HepG2 (cell line): Measurements from ENCODE around the gene DDX49.

Source experiments
- CBFB ChIP-seq: sonication (generic); formaldehyde crosslinking; IDR thresholded peaks from 2 replicates; pipeline ENCODE4 v1.4.0; 2020; ENCODE audit warnings: missing genetic modification reagents
- CREM ChIP-seq, 2 experiments: sonication (generic) in 1 of 2; formaldehyde crosslinking in 1 of 2; IDR thresholded peaks; 2 replicates each; pipeline versions ENCODE4 v1.4.0 to v1.6.1; 2016 to 2020; ENCODE audit warnings: antibody characterized with exemption in 1 of 2, mild to moderate bottlenecking in 1 of 2, missing genetic modification reagents in 1 of 2
- EP300 ChIP-seq, 3 experiments: sonication (generic) in 1 of 3; formaldehyde crosslinking in 1 of 3; IDR thresholded peaks; 2 replicates each; pipeline versions ENCODE4 v1.5.1 to v1.6.1; 2011 to 2020; ENCODE audit warnings: low read depth in 2 of 3, low read length in 2 of 3, borderline replicate concordance in 1 of 3, improper control_type of control experiment in 1 of 3, mild to moderate bottlenecking in 1 of 3, missing genetic modification reagents in 1 of 3, moderate library complexity in 1 of 3
- FOXM1 ChIP-seq: sonication (generic); formaldehyde crosslinking; IDR thresholded peaks from 2 replicates; pipeline ENCODE4 v1.5.0; 2020; ENCODE audit warnings: missing genetic modification reagents
- NFYB ChIP-seq: sonication (generic); formaldehyde crosslinking; IDR thresholded peaks from 2 replicates; pipeline ENCODE4 v1.4.0; 2020; ENCODE audit warnings: missing genetic modification reagents
- POLR2AphosphoS5 ChIP-seq: IDR thresholded peaks from 2 replicates; pipeline ENCODE4 v1.6.1; 2012; ENCODE audit warnings: low read depth, low read length
- SUZ12 ChIP-seq: fragments of 150-350 bp; IDR thresholded peaks from 2 replicates; pipeline ENCODE4 v1.6.1; 2014; ENCODE audit warnings: low read depth, low read length
- ZBTB1 ChIP-seq: sonication (generic); formaldehyde crosslinking; IDR thresholded peaks from 2 replicates; pipeline ENCODE4 v1.4.0; 2020; ENCODE audit warnings: missing genetic modification reagents, borderline replicate concordance
- TF ChIP-seq, protein P1 (sequence below): sonication (generic); formaldehyde crosslinking; IDR thresholded peaks from 2 replicates; pipeline ENCODE4 v1.4.0; 2020; ENCODE audit warnings: mild to moderate bottlenecking, missing genetic modification reagents
- TF ChIP-seq, protein P2 (sequence below): sonication (generic); formaldehyde crosslinking; IDR thresholded peaks from 2 replicates; pipeline ENCODE4 v1.5.0; 2020; ENCODE audit warnings: mild to moderate bottlenecking, missing genetic modification reagents, moderate library complexity

DNA sequence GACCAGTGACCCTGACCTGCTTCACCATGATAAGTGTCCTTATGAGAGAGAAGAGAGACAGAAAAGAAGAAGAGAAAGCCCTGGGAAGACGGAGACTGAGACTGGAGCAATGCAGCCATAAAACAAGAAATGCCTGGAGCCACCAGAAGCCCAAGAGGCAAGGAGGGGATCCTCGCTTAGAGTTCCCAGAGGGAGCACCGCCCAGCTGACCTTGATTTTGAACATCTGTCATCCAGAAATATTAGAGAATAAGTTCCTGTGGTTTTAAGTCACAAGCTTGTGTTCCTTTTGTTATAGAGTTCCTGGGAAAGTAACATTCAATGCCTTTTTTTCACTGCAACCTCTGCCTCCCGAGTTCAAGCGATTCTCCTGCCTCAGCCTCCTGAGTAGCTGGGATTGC is 43.8 kb upstream of the DDX49 start:
- TF ChIP-seq, protein P1, sequence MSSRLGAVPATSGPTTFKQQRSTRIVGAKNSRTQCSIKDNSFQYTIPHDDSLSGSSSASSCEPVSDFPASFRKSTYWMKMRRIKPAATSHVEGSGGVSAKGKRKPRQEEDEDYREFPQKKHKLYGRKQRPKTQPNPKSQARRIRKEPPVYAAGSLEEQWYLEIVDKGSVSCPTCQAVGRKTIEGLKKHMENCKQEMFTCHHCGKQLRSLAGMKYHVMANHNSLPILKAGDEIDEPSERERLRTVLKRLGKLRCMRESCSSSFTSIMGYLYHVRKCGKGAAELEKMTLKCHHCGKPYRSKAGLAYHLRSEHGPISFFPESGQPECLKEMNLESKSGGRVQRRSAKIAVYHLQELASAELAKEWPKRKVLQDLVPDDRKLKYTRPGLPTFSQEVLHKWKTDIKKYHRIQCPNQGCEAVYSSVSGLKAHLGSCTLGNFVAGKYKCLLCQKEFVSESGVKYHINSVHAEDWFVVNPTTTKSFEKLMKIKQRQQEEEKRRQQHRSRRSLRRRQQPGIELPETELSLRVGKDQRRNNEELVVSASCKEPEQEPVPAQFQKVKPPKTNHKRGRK (CRISPR knock-in tag): no peak
- TF ChIP-seq CBFB (no peak), NFYB (CRISPR knock-in tag) (no peak), POLR2AphosphoS5 (no peak), FOXM1 (no peak), ZBTB1 (CRISPR knock-in tag) (no peak), SUZ12 (no peak), EP300 (IDR thresholded peaks at IDR 0.05; ENCODE audit: low read depth in 2 of 2, low read length in 2 of 2) (no peak), EP300 (CRISPR knock-in tag; IDR thresholded peaks at IDR 0.05; ENCODE audit: borderline replicate concordance) (no peak), CREM (IDR thresholded peaks at IDR 0.05) (no peak), CREM (CRISPR knock-in tag; IDR thresholded peaks at IDR 0.05) (no peak)
- TF ChIP-seq, protein P2, sequence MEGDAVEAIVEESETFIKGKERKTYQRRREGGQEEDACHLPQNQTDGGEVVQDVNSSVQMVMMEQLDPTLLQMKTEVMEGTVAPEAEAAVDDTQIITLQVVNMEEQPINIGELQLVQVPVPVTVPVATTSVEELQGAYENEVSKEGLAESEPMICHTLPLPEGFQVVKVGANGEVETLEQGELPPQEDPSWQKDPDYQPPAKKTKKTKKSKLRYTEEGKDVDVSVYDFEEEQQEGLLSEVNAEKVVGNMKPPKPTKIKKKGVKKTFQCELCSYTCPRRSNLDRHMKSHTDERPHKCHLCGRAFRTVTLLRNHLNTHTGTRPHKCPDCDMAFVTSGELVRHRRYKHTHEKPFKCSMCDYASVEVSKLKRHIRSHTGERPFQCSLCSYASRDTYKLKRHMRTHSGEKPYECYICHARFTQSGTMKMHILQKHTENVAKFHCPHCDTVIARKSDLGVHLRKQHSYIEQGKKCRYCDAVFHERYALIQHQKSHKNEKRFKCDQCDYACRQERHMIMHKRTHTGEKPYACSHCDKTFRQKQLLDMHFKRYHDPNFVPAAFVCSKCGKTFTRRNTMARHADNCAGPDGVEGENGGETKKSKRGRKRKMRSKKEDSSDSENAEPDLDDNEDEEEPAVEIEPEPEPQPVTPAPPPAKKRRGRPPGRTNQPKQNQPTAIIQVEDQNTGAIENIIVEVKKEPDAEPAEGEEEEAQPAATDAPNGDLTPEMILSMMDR (CRISPR knock-in tag): no peak
